MM.1S (cell line): ENCODE measurements around the gene ALG8.
"Not testable (repeated sequence)": the region's sequence is repeated elsewhere in the genome, so short reads cannot be mapped to it uniquely, and the experiment has no call there.

Source experiments
- CTCF ChIP-seq: fragments of 300-600 bp; sonication (generic); IDR thresholded peaks from 2 replicates; pipeline ENCODE4 v1.5.1; 2016; ENCODE audit warnings: antibody characterized with exemption, low read length, mixed read lengths
- EZH2 ChIP-seq: fragments of 300-600 bp; sonication (generic); optimal IDR thresholded peaks from 2 replicates; pipeline ENCODE3; 2017; ENCODE audit warnings: low read depth, mild to moderate bottlenecking, antibody characterized with exemption, low read length, mixed read lengths
- EZH2phosphoT487 ChIP-seq: fragments of 300-600 bp; sonication (generic); IDR thresholded peaks from 2 replicates; pipeline ENCODE4 v1.6.1; 2018; ENCODE audit warnings: antibody characterized with exemption, low read length

DNA sequence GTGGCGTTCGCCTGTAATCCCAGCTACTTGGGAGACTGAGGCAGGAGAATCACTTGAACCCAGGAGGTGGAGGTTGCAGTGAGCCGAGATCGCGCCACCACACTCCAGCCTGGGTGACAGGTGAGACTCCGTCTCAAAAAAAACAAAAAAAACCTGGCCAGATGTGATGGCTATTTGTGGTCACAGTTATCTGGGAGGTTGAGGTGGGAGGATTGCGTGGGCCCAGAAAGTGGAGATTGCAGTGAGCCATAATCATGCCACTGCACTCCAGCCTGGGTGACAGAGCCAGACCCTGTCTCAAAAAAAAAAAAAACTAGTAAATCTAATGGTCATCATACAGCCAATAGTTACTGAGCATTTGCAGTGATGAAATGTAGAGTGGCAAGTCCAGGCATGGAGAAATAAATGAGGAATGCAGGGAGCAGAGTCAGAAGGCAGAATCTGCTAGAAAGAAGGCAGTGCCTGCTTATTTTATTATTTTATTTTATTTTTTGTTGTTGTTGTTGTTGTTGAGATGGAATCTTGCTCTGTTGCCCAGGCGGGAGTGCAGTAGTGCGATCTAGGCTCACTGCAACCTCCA lies 79.6 kb downstream of the ALG8 start:
- TF ChIP-seq CTCF, EZH2, EZH2phosphoT487: not testable (repeated sequence)
